Stomach (tissue), 9 donors: ENCODE results near the gene SDSL. TPM values are rescaled to one million over a fixed set of nuclear protein-coding genes. Genes with fewer than 3 reads are reported as not detected.

ENCODE experiments used
- DNase-seq, 2 donors: peaks; one replicate each; pipeline versions ENCODE4 v3.0.0 to v3.0.0-alpha.2; 2013 to 2019
- H3K27ac ChIP-seq, 5 donors: fragments of 200-600 bp in 4 of 5; sonication (generic) in 4 of 5; one replicate each; pipeline ENCODE4 v1.5.1; 2013 to 2019; ENCODE audit warnings: mild to moderate bottlenecking in 1 of 5, moderate library complexity in 1 of 5
- H3K27me3 ChIP-seq, 3 donors: fragments of 200-600 bp; sonication (generic); one replicate each; pipeline ENCODE4 v1.5.1; 2017 to 2019; ENCODE audit warnings: mixed run types in 1 of 3
- H3K36me3 ChIP-seq, 4 donors: fragments of 200-600 bp; sonication (generic); 1 replicate in 3 of 4; 2 replicates in 1 of 4; pipeline ENCODE4 v1.5.1; 2016 to 2019
- H3K4me1 ChIP-seq, 4 donors: fragments of 200-600 bp; sonication (generic); one replicate each; pipeline ENCODE4 v1.5.1; 2016 to 2019
- H3K4me3 ChIP-seq, 4 donors: fragments of 200-600 bp; sonication (generic) in 3 of 4; one replicate each; pipeline ENCODE4 v1.5.1; 2016 to 2019; ENCODE audit warnings: mild to moderate bottlenecking in 1 of 4
- H3K9me3 ChIP-seq, 4 donors: fragments of 200-600 bp; sonication (generic); one replicate each; pipeline ENCODE4 v1.5.1; 2016 to 2019
- EP300 ChIP-seq: sonication (generic); formaldehyde crosslinking; IDR thresholded peaks from one replicate; pipeline ENCODE4 v1.6.1; 2017; ENCODE audit warnings: antibody characterized with exemption
- POLR2A ChIP-seq, 4 donors: fragments of 450-650 bp; IDR thresholded peaks; one replicate each; pipeline ENCODE4 v1.6.1; 2016; ENCODE audit warnings: antibody characterized with exemption in 4 of 4, control low read depth in 2 of 4, mild to moderate bottlenecking in 1 of 4, moderate library complexity in 1 of 4
- POLR2AphosphoS5 ChIP-seq, 3 donors: sonication (generic); formaldehyde crosslinking; IDR thresholded peaks; one replicate each; pipeline ENCODE4 v1.6.1; 2016; ENCODE audit warnings: antibody characterized with exemption in 3 of 3
- WGBS, 5 donors: extraction: QIAGEN DNeasy Blood & Tissue Kit in 3 of 5; methylation state at CpG; one replicate each; pipeline versions ENCODE4 v1.1.5 to v1.1.7; 2013 to 2018; 5-methylcytosine and 5-hydroxymethylcytosine counted together
- intact Hi-C: fragments of 100-400 bp; cut with DNase I; formaldehyde crosslinking; loops from one replicate; pipeline ENCODE4 v1.15.1; 2023; ENCODE audit warnings: low total_unique reads
- polyA plus RNA-seq, 3 donors: library from polyadenylated mRNA; stranded (reverse); fragments of 200-250 nt; gene quantifications; one replicate each; pipeline ENCODE4 v1.2.3, GENCODE V29; 2013
- total RNA-seq, 5 donors: library from RNA; depleted of rRNA; stranded (reverse); fragments of >200 nt; gene quantifications; one replicate each; pipeline versions ENCODE4 v1.1.0 to v1.2.3, GENCODE V29; 2014 to 2016
- TF ChIP-seq, protein P1 (sequence below), 7 experiments: fragments of 450-650 bp in 4 of 7; fragments of 200-600 bp in 3 of 7; sonication (generic) in 3 of 7; IDR thresholded peaks; one replicate each; pipeline ENCODE4 v1.5.1; 2016 to 2019; ENCODE audit warnings: antibody characterized with exemption in 7 of 7, control low read depth in 2 of 7, mild to moderate bottlenecking in 1 of 7
- donor health status: healthy with polysubstance abuse.
- donor health status: Bipolar disorder and iron deficiency.
- donor health status: healthy.

SDSL gene
- total and polyA plus RNA-seq, 8 donors: 5.9 to 27.2 (median 15.1) TPM; not detected in 2

DNA sequence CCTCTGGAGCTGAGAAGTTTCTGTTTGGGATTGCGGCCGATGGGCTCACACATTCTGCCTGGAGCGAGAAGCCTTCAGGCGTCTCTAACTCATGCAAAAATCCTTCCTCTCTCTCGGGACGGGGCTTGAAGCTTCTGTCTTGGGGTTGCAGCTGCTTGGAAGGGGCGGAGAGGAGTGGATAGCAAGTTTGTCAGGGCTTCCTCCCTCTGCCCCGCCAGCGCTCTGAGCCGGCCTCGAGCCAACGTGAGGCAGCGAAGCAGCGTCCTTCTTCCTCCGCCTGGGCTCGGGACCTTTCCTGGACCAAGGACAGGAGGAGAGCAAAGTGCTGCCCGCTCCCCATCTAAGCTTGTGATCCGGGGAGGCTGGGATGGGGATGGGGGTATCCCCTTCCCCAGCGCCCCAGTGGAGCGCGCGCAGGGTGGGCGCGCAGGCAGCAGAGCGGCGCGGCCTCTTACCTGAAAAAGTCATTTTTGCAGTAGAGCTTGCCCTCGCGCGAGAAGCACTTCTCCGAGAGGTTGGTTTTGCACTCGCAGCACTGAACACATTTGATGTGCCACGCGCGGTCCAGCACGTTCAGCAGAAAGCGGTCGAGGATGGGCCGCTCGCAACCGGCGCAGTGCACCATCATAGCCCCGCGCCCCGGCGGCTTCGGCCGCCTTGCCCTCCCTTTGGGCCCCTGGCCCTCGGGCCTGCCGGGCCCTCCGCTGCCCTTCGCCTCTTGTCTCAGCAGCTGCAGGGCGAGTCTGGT is 48.9 kb downstream of the SDSL start:
- H3K4me3 ChIP-seq: peak overlapping the region in 1 of 4 donors; percentile 9
- TF ChIP-seq POLR2A (IDR thresholded peaks at IDR 0.05) (no peak), POLR2AphosphoS5 (IDR thresholded peaks at IDR 0.05) (no peak), EP300 (no peak)
- TF ChIP-seq, protein P1, sequence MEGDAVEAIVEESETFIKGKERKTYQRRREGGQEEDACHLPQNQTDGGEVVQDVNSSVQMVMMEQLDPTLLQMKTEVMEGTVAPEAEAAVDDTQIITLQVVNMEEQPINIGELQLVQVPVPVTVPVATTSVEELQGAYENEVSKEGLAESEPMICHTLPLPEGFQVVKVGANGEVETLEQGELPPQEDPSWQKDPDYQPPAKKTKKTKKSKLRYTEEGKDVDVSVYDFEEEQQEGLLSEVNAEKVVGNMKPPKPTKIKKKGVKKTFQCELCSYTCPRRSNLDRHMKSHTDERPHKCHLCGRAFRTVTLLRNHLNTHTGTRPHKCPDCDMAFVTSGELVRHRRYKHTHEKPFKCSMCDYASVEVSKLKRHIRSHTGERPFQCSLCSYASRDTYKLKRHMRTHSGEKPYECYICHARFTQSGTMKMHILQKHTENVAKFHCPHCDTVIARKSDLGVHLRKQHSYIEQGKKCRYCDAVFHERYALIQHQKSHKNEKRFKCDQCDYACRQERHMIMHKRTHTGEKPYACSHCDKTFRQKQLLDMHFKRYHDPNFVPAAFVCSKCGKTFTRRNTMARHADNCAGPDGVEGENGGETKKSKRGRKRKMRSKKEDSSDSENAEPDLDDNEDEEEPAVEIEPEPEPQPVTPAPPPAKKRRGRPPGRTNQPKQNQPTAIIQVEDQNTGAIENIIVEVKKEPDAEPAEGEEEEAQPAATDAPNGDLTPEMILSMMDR (IDR thresholded peaks at IDR 0.05): no peak
- peaks cover 12 to 51% (median 28%) of the 10 kb centered on the region in 4 donors for H3K4me1 ChIP-seq
- peaks cover 41 to 100% (median 100%) of the 10 kb centered on the region in 3 donors for H3K27me3 ChIP-seq
- intact Hi-C loops: no loop called here
- H3K27ac ChIP-seq: no peak overlapping the region
- H3K9me3 ChIP-seq: no peaks in the 10 kb centered on the region
- no peaks in the 10 kb centered on the region for H3K36me3 ChIP-seq
- no peak for DNase-seq
- WGBS, 5 donors: 3 to 7% (median 5%) methylated on average over 21 to 53 of the region's 53 CpGs

DNA sequence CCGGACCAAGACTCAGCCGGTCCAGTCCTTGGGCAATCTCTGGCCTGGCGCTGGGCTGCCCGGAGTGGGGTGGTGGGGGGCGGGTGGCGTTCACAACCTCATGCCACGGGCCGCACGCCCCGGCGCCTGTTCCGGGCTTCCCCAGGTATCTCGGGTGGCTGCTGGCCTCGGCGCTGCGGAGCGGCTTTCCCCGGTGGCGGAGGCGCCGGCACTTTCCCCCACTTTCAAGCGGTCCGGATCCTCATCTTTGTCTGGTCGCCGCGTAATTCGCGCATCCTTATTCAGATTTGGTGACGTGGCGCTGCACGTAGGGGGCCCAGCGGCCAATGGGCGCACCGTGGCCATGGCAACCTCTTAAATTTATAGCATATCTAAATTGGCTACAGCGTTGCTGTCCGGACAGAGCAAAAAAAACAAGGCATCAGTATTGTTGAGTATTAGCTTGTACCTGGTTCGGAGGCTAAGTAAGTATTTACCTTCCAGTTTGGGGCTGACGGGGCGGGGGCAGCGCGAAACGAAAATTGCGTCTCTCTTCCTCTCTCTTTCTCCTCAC is 49.5 kb downstream of the SDSL start, which contains the start of gene LHX5:
LHX5 (minus strand) TSS at position 253 of the 553 bp plus-strand sequence. CDS start 373 bp downstream, outside the sequence.
- no peak for DNase-seq
- whole genome bisulfite sequencing, 5 donors: 1 to 6% (median 2%) methylated on average over 27 to 43 of the region's 43 CpGs
- intact Hi-C loops: no loop called here

DNA sequence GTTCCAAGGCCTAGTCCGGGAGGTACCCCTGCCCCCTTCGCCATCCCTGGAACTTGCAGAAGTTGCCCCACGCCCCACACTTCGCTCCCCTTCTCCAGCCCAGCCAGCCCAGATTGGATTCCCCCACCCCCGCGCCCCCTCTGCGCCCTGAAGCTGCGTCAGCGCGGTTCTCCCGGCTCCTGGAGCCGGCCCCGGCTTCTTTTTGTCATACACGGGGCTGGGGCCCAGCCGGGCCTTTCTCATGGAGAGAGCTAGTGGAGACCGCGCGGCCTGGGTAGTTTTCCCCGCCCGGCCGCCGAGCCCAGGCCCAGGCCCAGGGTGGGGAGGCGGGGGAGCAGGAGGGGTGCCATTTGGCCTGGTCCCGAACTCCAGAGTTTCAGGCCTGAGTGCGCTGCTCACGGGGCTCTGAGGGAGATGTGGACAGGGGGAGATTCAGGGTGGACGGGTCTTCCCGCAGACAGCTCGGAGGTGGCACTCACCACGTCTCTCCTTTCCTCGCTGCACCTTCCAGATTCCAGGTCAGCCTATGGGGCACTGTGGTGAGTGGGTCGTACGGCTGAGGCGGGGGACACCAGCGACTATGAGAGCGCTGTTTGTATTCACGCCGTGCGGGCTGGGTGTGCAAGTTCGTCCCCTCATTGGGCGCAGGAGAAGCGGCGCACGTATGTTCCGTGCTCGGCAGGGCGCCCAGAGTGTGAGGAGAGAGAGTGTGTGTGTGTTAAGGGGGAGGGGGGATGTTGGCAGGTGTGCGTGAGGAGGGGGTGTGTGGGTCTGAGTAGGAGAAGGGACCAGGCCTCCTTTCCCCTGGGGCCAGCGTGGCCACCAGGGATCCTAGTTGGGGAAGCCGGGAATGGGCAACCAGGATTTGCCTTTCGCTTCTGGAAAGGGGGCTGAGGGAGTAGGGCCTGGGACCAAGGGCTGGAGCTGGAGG is 50.3 kb downstream of the SDSL start:
- intact Hi-C loops: no loop called here
- H3K9me3 ChIP-seq: no peaks in the 10 kb centered on the region
- no peaks in the 10 kb centered on the region for H3K36me3 ChIP-seq
- TF ChIP-seq POLR2A (IDR thresholded peaks at IDR 0.05) (no peak), EP300 (no peak), POLR2AphosphoS5 (IDR thresholded peaks at IDR 0.05) (no peak)
- TF ChIP-seq, protein P1 (IDR thresholded peaks at IDR 0.05): no peak
- H3K4me3 ChIP-seq: peak overlapping the region in 1 of 4 donors; percentile 13
- no peak overlapping the region for H3K27ac ChIP-seq
- H3K27me3 ChIP-seq: peaks cover 44 to 100% (median 98%) of the 10 kb centered on the region in 3 donors
- no peak for DNase-seq
- H3K4me1 ChIP-seq: peaks cover 5 to 44% (median 20%) of the 10 kb centered on the region in 4 donors
- 2 to 4% (median 3%) methylated on average over 44 to 51 of the region's 51 CpGs for WGBS, 5 donors

More for the DNA sequence above, 49.5 kb downstream of the SDSL start, which contains the start of gene LHX5:
- no peak within 1 kb of the TSS for H3K27ac ChIP-seq
- peaks cover 44 to 100% (median 100%) of the 10 kb centered on the region in 3 donors for H3K27me3 ChIP-seq
- H3K4me1 ChIP-seq: peaks cover 12 to 51% (median 27%) of the 10 kb centered on the region in 4 donors
- no peaks in the 10 kb centered on the region for H3K9me3 ChIP-seq
- H3K4me3 ChIP-seq: peak within 1 kb of the TSS in 2 of 4 donors; percentile 9 to 13
- TF ChIP-seq POLR2A (IDR thresholded peaks at IDR 0.05): no peak
- no peaks in the 10 kb centered on the region for H3K36me3 ChIP-seq

DNA sequence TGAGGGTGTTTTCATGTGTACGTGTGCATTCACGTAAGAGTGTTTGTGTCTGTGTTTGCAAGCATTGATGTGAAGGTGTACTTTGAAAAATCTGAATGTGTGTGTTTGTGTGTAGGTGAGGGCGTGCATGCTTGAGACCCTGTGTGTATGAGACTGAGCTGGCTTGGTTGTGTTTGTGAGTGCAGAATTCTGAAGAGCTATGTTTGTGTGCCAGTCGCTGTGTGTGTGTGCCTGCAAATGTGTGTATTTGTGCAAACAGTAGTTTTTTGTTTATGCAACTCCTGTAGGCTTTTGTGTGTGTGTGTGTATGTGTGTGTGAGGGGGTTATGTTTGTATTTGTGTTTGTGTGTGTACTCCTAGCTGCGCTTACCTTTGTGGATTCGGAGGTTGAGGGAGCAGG is 51.2 kb downstream of the SDSL start:
- no peak for DNase-seq
- H3K9me3 ChIP-seq: peaks cover 0 to 2% (median 0%) of the 10 kb centered on the region in 4 donors
- WGBS, 5 donors: 7 to 18% (median 8%) methylated on average over 6 of the region's 6 CpGs
- no peak overlapping the region for H3K4me3 ChIP-seq
- H3K27ac ChIP-seq: no peak overlapping the region
- H3K36me3 ChIP-seq: no peaks in the 10 kb centered on the region
- intact Hi-C loops: no loop called here
- peaks cover 47 to 100% (median 98%) of the 10 kb centered on the region in 3 donors for H3K27me3 ChIP-seq
- peaks cover 0 to 34% (median 11%) of the 10 kb centered on the region in 4 donors for H3K4me1 ChIP-seq
- no peak for TF ChIP-seq POLR2A (IDR thresholded peaks at IDR 0.05)
- no peak for TF ChIP-seq EP300
- TF ChIP-seq, protein P1 (IDR thresholded peaks at IDR 0.05): no peak
- no peak for TF ChIP-seq POLR2AphosphoS5 (IDR thresholded peaks at IDR 0.05)
